Hematopoietic multipotent progenitor cell treated with erythropoietin and hydrocortisone succinate and interleukin-3 and kit ligand, for 4 days (in vitro differentiated cells): ENCODE results near the gene METTL6.

Source experiments
- DNase-seq: peaks from one replicate; pipeline ENCODE4 v3.0.0-alpha.2; 2015

The METTL6 gene

GRCh38 chr3:15361494-15362214 lies 65.7 kb downstream of the METTL6 start:
- DNase-seq: no peak

- DNase-seq: no peak
Measured at GRCh38 chr3:15360788-15361493, 66.4 kb downstream of the METTL6 start.
